ENCODE measurements around the gene KLRC4. TPM values are rescaled to one million over a fixed set of nuclear protein-coding genes. Genes with fewer than 3 reads are reported as not detected.

KLRC4 gene
- total and polyA plus RNA-seq, 2 of the 8 experiments (the other 6 are each of a cell fraction or from before 2014, with no cell fraction given) = not detected

- no peak for TF ChIP-seq ATF3 (IDR thresholded peaks at IDR 0.05; ENCODE audit: insufficient read depth, low read depth, low read length)
- TF ChIP-seq JUND (IDR thresholded peaks at IDR 0.05; ENCODE audit: low read length) = no peak
- TF ChIP-seq RAD21 (IDR thresholded peaks at IDR 0.05 in 1 of 2, conservative IDR thresholded peaks at IDR 0.05 in 1 of 2; ENCODE audit: low read depth in 2 of 2, low read length in 2 of 2) = no peak
Measured at GRCh38 chr12:10408842-10409241, 715 bp downstream of the KLRC4 start (continued).

Data from H1 (cell line).